ENCODE data around the gene DNAJC25.

DNA sequence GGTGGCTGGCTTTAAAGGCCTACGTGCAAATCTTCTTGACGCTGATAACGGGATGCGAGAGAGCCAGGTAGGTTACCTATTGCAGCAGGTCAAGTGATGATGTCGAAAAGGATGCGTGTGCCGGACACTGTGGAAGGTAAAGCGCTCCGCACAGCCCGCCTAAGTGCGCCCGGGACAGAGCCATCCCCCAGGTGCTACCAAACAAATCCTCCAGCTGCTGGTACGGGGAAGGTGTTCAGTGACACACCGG, 245 bp upstream of the DNAJC25 start:
- no peak for TF ChIP-seq POLR2A (IDR thresholded peaks at IDR 0.05)
- TF ChIP-seq, protein P1, sequence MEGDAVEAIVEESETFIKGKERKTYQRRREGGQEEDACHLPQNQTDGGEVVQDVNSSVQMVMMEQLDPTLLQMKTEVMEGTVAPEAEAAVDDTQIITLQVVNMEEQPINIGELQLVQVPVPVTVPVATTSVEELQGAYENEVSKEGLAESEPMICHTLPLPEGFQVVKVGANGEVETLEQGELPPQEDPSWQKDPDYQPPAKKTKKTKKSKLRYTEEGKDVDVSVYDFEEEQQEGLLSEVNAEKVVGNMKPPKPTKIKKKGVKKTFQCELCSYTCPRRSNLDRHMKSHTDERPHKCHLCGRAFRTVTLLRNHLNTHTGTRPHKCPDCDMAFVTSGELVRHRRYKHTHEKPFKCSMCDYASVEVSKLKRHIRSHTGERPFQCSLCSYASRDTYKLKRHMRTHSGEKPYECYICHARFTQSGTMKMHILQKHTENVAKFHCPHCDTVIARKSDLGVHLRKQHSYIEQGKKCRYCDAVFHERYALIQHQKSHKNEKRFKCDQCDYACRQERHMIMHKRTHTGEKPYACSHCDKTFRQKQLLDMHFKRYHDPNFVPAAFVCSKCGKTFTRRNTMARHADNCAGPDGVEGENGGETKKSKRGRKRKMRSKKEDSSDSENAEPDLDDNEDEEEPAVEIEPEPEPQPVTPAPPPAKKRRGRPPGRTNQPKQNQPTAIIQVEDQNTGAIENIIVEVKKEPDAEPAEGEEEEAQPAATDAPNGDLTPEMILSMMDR (IDR thresholded peaks at IDR 0.05) = no peak
